Activated CD4-positive, CD25-positive, alpha-beta regulatory T cell treated with anti-CD3 and anti-CD28 coated beads, Interleukin-2, amount 50 U/mL, for 72 hours (primary cell): ENCODE data around the gene CRELD1.

Experiments used
- DNase-seq: peaks from one replicate; pipeline ENCODE4 v3.0.0; 2021

Gene CRELD1

DNA sequence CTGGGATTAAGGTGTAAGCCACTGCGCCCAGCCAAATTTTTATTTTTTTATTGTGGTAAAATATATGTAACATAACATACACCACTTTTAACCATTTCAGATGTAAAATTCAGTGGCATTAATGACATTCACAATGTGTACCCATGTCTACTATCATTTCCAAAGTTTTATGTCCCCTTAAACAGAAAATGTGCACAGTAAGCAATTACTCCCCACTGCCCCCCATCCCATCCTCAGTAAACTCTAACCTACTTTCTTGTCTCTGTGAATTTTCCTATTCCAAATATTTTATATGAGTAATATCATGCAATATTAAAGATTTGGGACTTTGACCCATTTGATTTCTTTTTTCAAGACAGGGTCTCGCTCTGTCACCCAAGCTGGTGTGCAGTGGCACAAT is 33.2 kb downstream of the CRELD1 start:
- DNase-seq: no peak

DNA sequence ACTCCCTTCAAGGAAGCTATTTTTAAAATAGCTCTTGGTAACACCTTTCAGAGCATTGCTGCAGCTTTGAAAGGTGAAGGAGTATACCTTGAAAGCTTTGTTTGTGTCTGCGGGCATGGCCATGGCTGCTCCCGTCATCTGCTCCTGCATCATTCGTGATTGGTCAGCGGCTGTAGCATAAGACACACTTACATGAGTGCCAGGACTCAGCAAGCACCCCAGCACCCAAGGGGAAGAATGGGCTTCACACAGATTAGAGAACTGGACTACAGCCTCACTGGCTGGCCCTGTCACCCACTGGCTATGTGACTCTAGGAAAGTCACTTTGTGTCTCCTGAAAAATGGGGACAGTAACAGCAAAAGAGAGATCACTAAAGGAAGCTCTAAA is 36.0 kb downstream of the CRELD1 start:
- DNase-seq: no peak

DNA sequence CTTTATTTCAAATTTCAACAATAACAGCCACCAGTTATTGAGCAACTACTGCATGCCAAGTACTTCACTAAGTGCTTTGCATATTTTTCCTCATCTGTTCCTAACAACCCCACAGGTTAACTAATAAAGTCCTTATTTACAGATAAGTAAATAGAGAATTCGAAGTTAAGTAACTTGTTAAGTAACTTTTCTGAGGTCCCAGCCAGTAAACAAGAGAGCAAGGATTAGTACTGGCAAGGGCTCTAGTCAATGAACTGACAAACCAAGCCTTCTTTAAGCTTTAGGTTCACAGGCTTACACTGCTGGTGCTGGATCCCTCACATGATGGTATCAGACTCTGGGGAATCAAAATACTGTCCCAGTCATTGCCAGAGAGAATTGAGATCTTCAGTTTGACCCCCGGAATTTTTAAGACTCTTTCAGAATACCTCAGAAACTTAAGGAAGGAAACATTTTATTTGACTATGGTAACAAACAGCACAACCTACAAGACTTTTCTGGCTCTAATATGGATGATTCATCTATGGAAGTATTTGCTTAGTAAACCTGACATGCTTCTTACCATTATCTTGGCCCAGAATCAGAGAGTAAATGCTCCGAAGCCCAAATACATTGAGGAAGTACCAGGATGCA is 36.5 kb downstream of the CRELD1 start:
- DNase-seq: no peak

DNA sequence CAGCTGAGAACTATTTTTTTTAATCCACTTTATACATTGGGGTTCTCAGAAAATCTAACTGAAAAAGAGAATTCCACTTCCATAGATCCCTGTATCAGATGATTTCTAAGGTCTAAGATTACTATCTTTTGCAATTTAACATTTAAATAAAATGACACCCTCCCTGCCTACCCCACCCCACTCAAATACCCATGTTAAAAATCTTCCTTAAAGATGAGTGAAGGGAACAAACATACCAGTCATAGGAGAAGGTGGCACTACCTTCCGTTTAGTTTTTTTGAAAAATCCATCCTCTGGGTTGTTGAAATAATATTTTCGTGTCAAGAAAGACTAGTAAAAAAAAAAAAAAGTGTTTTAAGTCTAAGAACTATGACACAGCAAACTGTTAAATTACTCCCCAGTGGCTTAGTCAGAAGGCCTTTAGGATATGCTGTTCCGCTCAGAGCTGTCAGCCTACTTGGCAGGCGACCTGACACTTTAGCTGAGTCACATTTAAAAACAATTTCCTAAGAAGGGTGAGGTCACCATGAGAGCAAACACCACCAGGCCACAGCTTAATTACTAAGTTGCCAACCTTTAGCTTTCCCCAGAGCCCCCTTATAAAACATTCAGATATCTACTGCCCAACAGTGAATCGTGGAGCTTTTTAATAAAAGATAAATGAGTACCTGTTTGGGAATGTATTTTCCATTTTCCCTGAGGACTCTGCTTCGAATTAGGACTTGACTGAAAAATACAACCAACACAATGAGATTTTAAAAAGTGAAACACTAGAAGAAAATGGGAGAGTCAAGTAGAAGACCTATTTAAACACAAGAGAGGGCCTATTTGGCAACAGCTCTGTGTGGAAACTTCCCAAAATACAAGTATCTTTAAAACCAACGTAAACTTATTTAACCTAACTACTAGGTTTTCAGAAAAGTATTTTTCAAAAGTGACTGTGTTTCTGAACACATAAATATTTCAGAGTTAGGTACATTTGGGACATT is 43.4 kb downstream of the CRELD1 start:
- DNase-seq: no peak

DNA sequence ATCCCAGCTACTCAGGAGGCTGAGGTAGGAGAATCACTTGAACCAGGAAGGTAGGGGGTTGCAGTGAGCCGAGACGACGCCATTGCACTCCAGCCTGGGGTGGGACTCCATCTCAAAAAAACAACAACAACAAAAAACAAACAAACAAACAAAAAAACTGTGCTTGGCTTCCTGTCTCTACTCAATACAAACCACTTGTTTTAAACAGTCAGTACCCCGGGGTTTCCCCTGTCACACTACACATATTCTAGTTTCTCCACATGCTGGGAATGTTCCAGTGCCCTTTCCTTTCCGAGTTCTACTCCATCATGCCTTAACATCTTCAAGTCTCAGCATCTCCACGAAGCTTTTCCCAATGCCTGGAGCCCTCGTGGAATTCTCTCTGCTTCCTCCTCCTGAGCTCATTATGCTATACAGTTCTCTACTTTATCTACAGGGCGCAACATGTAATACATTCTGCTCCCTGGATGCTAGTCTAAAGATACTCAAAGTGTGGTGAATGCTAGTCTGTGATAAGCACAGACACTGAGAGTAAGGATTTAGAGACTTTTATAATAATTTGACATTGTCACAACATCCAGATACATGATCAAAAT is 45.2 kb downstream of the CRELD1 start:
- DNase-seq: no peak

DNA sequence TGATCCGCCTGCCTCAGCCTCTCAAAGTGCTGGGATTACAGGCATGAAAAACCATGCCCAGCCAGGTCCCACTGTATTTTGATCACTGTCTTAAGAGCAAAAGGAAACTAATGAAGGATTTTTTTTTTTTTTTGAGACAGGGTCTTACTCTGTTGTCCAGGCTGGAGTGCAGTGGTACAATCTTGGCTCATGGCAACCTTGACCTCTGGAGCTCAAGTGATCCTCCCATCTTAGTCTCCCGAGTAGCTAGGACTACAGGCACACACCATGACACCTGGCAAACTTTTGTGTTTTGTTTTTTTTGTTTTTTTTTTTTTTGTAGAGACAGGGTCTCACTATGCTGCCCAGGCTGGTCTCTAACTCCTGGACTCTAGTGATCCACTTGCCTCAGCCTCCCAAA is 46.6 kb downstream of the CRELD1 start:
- DNase-seq: no peak

DNA sequence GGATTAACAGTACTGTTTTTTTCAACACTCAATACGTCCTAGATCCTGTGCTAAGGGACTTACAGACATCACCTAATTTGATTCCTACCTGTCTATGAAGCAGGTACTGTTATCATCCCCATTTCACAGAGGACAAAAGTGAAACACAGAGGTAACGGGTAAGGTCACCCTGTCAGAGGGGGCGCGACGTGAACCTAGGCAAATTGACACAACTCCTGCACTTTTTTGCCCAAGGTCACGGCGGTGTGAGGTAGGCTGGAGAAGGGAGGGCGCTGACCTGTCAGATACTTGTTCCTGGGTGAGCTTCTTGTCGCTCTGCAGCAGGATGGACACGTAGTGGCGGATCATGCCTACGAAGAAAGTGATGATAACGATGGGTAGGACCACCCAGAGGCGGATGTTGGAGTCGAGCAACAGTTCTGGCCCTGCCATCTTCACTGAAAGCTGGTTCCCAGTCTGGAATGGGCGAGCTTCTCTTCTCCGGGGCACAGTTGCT is 52.6 kb downstream of the CRELD1 start:
- no peak for DNase-seq

DNA sequence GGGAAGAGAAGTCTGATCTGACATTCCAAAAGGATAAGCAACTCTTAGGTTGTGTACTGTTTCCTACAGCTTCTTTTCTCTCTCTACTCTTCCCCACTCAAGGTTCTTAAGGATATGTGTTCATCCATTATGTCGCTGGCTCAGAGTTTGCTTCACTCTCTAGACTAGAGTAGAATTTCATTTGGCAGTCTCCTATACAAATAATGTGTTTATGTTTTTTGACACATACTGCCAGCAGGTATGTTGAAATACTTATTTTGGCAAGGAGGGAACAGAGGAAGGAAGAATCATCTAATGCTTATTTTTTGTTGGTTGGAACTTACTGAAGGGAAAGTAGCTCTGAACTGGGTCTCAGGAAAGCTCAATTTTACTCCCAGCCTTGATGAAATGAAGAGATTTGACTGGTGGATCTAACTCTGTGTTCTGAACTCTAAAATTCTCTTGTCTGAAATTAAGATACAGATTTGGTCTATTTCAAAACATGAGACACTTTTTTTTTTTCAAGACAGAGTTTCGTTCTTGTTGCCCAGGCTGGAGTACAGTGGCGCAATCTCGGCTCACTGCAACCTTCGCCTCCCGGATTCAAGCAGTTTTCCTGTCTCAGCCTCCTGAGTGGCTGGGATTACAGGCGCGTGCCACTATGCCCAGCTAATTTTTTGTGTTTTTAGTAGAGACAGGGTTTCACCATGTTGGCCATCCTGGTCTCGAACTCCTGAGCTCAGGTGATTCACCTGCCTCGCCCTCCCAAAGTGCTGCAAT is 60.6 kb downstream of the CRELD1 start:
- DNase-seq: no peak
